COLO668 (cell line): Measurements from ENCODE around the gene ST3GAL4.

Experiments used
- DNase-seq: peaks from one replicate; lab custom pipeline; 2025; ENCODE audit not compliant: unreplicated experiment; lab: John Stamatoyannopoulos, UW

ST3GAL4 gene

DNA sequence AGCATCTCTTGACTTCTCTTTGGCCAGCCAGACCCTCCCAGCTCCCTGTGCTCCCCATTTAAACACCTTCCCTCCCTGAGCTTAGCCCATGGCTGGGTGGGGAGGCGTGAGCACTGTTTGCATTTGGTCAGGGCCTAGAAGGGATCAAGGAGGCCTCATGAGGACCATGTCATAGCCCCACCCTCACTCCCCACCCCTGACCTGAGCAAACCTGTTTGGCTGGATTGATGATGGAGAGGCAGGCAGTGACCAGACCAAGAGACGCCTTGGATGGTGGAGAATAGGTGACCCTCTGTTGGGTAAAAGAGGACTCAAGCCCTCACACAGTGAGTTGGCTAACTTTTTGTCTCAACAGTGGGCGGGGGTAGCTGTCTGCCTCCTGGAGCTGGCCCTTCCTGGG lies 49.9 kb downstream of the ST3GAL4 start:
- no peak for DNase-seq

DNA sequence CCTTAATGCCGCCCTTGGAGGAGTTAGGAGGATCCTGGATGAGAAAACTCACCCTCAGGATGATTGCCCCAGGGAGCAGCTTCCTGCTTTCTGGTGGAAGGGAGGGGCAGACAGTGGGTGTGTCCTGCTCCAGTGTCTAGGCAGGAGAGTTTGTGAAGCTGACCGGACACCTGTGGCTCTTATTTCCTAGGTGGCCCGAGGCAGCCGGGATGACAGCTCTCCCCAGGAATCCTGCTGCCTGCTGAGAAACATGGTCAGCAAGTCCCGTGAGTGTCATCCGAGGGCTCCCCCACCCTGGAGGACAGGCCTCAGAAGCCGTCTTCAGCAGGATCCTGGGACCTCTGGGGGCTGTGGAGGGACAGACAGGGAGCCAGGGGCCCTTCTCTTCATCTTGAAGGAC lies 50.4 kb downstream of the ST3GAL4 start:
- no peak for DNase-seq

DNA sequence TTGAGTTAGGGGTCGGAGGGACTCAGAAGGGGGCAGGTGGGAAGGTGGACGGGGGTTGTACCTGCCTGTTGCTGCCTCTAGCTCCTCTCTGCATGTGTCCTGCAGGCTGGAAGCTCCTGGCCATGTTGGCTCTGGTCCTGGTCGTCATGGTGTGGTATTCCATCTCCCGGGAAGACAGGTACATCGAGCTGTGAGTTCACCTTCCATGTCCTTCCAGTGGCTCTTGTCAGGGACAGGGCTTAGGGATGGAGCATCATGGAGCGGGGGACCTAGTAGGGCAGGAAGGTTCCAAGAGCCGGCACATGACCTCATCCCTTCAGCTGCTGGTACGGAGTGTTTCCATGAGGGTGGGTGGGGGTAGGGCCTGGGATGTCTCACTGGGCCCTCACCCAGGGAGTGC lies 50.9 kb downstream of the ST3GAL4 start:
- no peak for DNase-seq

DNA sequence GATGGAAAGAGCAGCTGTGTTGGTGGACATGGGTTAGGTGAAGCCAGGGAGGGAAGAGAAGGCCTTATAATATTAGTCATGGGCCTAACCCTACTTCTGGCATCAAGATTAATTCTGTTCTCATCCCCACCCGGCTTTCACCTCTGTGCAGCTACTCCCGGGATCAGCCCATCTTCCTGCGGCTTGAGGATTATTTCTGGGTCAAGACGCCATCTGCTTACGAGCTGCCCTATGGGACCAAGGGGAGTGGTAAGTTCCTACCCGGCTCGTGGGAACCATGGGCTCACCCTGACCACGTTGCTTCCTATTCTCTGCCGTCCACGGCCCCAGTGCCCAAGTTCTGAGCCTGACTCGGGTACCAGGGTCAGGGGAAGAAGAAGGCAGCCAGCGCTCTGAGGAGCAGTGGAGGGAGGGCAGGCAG lies 51.6 kb downstream of the ST3GAL4 start:
- DNase-seq: no peak

DNA sequence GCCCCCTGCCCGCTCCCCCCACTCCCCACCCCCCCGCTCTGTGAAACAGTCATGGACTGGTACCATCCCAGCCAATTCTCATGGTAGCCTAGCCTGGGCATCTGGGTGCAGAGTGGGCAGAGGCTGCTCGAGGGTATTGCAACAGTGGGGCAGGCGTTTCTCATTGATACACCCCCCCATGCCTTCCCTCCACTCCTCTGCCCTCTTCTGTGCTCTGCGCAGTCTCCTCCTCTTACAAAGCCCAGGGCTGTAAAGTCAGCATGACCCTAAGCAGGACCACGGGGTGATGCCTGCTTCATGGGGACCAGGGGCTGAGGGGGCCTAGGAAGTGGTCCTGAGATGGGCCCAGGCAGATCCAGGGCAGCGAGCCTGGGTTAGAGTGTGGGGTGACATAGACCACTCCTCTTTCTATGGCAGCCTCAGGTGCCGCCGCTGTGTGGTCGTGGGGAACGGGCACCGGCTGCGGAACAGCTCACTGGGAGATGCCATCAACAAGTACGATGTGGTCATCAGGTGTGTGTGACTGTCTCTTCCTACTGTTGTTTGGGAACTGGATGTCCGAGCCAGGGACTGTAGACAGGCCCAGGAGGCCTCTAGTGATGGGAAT lies 52.3 kb downstream of the ST3GAL4 start:
- DNase-seq: no peak

DNA sequence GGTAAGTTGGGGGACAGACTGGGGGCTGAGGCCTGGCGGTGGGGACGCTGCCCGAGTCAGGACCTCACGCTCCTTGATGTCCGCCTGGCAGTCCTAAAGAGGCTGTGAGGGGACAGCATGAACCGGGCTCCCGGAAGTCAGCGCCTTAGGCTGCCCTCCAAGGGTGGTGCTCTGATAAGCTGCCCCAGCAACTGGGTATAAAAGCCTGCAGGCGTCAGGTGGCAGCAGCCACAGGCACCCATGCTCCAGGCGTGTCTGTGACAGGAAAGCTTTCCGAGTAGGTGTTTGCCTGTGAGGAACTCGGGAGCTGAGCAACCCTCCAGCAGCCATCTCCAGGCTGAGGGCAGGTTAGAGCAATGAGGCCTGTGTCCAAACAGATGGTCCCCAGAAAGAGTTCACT lies 53.0 kb downstream of the ST3GAL4 start:
- DNase-seq: no peak

DNA sequence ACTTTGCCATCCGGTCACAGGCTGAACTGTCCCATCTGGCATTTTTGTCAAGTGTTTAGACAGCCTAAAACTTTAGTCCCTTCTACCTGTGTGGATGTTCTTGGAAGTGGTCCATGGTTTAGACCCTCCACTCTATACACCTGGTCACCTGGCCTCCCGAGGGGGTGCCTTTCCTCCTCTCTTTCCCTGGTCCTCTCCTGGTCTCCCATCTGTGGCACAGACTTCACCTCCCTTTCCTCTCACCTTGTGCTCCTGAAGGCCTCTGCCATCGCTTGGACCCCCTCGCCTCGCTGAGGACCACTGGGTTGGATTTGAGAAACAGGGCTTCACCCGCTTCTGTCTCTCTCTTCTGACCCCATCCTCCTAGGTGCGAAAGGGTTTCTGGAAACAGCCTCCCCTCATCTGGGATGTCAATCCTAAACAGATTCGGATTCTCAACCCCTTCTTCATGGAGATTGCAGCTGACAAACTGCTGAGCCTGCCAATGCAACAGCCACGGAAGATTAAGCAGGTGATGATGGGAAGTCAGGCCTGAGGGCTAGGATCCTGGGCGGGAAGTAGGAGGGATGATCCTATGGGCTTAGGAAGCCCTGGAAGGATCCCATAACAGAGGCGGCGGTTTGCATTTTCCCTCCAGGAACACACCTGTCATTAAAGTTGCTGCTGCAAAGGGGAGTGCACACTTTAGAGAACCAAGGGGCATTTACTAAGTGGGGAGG lies 53.6 kb downstream of the ST3GAL4 start:
- DNase-seq: no peak

DNA sequence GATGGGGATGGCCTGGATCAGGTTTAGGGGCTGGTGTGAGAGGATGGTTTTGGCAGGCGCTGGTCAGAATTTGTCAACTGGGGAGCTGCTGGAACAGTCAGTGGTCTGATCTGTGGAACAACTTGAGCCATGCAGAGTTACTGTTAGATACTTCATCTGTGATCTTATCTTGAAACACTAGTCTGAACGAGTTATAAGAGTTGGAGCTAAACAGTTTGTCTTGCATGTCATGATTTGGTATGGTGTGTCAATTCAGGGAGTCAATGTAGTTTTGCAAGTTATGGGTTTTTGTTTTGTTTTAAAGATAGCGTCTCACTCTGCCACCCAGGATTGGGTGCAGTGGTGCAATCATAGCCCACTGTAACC lies 54.1 kb downstream of the ST3GAL4 start:
- no peak for DNase-seq

DNA sequence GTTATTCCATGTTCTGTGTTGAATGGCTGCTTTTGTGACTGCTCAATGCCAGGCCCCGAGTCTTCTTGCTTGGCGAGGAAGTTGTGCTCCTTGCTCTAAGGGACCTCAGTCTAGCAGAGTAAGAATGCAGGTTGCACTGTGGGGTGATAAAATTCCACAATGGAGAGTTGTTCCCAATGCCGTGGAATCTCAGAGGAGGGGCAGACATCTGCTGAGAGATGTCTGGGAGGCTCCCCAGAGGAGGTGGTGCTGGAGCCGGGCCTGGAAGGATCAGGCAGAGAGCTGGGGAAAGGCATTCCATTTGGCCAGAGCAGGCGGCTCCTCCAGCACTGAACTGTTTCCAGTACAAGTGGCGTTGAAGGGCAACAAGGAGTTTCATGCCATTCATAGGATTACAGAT lies 55.2 kb downstream of the ST3GAL4 start:
- DNase-seq: no peak

DNA sequence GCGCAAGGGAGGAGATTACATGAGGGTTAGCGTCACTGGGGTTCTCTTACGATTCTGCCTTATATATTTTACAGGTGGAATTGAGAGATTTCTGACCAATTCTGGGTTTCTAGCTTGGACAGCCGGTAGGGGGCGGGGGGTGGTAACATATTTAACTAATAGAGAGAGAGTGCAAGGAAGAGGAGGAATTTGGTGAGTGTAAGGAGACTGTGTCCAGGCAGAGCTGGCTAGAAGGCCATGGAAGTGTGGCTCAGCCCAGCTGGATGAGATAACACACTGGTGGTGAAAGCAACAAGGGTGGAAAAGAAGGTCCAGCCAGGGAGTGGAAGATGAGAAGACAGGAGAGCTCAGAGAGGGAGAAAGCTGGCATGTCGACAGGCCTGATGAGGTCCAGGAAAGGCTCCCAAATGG lies 56.5 kb downstream of the ST3GAL4 start:
- no peak for DNase-seq

DNA sequence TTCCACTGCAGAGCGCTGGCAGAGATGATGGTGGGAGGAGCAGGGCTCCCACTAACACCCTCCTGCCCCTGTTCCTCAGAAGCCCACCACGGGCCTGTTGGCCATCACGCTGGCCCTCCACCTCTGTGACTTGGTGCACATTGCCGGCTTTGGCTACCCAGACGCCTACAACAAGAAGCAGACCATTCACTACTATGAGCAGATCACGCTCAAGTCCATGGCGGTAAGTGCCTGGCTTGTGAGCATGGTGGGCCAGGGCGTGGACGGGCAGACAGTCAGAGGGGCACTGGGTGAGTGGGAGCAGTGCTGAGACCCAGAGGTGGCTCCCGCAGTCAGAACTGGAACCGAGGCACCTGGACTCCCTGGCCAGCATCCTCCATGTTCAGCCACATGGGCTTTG lies 57.9 kb downstream of the ST3GAL4 start:
- DNase-seq: no peak

DNA sequence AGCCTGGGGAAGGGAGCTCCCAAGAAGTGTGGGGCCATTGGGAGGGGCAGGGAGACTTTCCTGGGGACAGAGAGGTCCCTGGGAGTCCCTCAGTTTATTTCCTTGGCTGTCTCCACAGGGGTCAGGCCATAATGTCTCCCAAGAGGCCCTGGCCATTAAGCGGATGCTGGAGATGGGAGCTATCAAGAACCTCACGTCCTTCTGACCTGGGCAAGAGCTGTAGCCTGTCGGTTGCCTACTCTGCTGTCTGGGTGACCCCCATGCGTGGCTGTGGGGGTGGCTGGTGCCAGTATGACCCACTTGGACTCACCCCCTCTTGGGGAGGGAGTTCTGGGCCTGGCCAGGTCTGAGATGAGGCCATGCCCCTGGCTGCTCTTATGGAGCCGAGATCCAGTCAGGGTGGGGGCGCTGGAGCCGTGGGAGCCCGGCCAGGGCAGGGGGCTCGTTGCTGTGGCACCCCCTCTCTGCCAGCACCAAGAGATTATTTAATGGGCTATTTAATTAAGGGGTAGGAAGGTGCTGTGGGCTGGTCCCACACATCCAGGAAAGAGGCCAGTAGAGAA lies 58.4 kb downstream of the ST3GAL4 start:
- no peak for DNase-seq

DNA sequence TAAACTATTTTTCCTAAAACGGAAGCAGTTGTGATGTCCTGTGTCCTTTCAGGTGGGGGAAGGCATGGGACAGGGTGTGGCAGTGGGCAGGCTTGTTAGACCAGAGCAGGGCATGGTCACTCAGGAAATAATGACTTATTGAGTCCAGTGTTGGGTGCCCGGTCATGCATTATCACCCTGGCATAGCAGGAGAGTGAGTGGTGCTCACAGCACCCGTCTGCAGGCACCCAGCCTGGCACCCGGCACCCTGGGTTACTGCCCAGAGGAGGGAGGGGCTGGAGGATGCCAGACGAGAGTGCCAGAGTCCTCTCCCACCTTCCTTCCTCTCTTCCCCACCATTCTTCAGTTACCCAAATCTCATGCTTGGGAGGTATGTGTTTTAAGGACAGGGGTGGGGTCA lies 59.1 kb downstream of the ST3GAL4 start:
- DNase-seq: no peak

DNA sequence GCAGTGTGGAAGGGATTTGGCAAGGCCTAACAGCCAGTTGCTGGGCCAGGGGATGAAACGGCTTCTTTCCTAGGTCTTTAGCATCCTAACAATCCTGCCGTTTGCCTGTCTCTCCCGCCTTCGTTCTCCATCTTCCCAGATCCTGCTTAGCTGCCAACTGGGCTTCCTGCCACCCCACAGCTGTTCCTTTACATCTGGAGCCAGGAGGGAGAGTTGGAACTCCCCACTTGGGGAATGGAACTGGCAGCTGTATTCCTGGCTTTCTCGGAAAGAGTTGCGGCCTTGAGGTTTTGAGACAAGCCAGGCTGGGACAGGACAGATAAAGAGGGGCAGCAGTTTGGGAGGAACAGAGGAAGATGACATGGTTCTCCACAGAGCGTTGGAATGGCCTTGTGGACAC lies 59.6 kb downstream of the ST3GAL4 start:
- DNase-seq: no peak

DNA sequence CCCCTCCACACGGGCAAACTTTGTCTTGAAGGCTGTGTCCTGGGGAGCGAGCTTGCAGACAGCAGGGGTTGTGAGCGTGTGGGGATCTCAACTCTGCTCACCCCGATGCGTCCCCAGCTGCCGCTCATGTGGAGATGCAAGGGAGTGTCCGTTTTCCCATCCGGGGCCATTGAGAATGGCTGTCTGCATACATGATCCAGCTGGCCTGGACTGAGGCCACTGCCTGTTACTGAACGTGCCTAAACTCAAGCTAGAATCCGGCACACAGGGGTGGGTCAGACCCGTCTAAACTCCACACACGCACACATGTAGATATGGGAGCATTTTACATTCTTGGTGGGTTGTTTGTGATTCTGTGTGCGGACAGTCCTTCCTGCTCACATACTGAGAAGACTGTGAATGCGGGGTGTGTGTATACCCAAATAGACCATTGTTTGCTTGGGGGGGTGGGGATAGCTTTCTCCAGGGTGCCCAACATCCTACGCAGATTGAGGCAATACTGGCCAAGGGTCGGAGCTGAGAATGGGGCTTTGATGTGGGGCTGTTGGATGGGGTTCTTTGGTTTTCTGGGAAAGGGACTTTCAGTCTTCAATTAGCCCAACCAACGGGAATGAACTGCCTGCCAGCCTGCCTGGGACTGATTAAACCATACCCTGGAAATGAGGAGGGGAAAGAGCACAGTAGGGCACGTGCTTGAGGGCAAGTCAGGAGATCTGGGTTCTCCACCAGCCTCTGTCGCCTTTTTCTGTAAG lies 60.4 kb downstream of the ST3GAL4 start:
- DNase-seq: no peak

DNA sequence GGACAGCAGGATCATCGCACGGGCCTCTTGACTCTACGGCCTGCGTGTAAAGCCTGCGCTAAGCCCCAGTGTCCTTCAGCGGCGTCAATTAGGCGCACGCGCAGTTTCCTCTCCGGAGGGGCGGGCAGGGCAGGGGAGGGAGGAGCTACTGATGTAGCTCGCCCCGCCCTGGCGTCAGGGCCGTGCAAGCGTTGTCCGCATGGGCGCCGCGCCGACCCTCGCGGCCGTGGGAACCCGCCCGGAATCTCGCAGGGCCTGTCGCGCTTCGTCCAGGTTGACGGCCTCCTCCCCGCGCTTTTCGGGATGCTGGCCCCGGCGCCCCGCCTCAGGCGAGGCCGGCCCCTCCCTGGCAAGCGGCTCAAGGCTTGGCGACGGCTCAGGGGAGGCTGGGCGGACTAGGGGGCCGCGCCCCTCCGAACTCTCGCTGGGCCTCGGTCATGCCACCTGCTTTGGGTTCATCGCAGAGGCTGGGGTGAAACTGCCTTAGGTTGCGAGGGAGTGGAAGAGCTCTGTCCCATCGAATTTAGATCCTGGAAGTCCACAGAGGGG lies 61.1 kb downstream of the ST3GAL4 start:
- DNase-seq: no peak

DNA sequence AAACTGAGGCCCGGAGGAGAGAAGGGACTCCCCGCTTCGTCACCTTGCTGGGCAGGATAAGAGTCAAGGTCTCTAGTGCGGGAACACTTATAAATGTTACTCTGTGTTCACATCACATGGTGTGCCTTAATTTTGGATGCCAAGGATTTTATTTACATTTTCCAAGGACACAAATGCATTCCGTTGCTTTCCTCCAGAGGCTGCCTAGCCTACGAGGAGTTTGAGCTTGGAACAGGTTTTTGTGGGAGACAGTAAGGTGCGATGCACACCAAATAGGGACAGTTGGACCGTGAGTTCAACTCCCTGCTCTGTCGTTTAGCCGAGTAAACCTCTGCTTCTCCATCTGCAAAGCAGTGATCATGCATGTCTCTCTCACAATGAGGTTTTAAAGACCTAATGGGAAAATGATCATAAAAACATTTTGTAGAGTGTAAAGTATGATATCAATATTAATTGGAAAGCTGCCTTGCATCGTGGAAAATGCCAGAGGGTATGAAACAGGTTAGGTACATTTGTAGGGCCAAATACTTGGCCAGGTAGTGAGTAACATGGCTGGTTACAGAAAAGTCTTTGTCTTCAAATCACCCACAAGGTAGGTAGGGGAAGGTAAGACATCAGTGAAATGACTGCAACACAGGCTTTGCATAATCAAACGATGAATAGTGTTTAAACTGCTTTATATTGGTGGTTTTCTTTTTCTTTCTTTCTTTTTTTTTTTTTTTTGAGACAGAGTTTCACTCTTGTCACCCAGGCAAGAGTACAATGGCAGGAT lies 61.8 kb downstream of the ST3GAL4 start:
- no peak for DNase-seq

DNA sequence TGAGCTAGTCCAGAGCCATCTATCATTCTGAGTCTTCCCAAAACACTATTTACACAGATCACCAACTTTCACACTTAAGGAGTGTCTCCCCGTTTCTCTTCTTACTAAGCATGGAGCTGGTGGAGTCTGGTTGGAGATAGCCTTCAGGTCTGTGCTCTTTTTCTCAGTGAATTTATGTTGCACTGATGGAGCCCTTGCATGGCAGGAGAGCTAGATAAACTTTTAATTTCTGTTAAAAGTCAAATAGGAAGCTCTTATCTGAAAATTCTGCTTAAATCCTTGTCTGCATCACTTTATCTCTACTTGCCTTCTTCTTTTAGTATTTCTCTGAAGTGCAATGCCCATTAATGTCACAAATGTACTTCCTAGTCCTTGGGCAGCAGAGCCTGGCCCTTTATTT lies 63.4 kb downstream of the ST3GAL4 start:
- DNase-seq: no peak

DNA sequence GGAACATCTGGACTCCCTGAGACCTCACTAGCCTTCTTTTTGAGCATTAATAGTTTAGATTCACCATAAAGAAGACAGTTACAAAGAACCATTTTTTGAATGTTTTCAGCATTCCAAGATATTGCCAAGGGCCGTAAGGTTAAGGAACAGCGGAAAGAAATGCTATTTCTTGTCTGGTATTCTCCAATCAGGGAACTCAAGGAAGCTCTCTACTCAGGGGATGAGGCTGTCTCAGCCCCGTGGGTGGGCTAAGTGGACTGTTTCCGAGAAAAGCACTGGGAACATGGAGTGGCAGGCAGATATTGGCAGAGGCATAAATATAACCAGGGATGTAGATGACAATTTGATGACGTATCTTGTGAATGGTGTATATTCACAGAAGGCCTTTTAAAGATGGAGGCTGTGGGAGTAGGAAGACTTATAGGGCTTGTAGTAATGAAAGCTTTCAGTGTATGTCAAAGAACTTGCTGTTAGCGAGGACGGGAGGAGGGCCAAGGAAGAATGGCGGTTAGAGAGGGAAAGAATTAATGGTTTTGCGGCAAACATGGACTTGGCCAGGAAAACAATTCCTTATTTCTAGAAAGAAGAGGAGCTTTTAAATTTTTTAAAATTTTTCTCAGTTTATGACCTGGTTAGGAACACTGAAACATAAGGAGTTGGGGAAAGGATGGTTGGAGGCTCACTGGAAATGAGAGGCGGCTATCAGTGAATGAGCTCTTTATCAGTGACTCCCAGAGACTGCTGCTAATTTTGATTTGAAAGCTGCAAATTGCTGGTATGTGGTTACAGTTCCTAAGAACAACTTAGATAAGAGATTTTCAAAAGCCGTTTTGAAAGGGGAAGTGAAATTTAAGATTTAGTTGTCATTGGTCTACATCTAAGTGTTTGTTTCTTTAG lies 64.6 kb downstream of the ST3GAL4 start:
- no peak for DNase-seq

DNA sequence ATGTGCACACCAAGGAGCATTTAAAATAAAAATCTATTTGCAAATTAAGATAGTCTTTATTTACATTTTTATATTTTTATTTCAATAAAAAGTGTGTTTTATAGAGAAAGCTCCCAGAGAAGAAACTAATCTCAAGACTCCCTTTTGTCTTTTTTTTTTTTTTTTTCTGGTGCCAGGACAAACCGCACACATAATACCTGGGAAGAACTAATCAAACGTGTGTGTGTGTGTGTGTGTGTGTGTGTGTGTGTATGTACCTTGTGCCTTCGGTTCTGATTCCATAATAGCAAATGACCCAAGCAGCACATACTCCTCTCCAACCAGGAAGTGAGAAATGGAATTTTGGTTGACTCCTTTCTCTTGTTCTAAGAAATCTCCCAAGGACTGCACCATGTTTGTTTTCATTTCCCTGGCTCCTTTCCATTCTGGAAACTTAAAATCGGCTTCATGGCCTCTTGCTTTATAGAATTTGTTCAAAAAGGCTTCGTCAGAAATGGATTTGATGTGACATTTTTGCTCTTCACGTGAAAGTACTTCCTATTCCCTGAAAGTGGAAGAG lies 65.3 kb downstream of the ST3GAL4 start:
- DNase-seq: no peak
